ENCODE data around the gene ZBP1.

Gene ZBP1

DNA sequence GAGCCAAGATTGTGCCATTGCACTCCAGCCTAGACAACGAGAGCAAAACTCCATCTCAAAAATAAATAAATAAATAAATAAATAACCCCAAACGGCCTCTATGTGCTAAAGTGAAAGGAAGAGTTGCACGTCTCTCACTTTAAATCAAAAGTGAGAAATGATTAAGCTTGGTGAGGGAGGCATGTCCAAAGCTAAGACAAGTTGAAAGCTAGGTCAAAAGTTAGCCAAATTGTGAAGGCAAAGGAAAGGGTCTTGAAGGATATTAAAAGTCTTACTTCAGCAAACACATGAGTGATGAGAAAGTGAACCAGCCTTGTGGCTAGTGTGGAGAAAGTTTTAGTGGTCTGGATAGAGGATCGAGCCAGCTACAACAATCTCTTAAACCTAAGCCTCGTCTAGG lies 14.3 kb downstream of the ZBP1 start:
- Histone ChIP-seq H3K4me1 (ENCODE audit: control extremely low read depth in 1 of 4, control insufficient read depth in 4 of 4, insufficient read depth in 4 of 4, low read length in 3 of 4) (peaks cover 0 to 15% (median 2%) of the 10 kb centered on the region in 4 experiments), H3K4me3 (ENCODE audit: control insufficient read depth in 1 of 7, extremely low read depth in 1 of 7, insufficient read depth in 4 of 7, low read depth in 2 of 7, low read length in 6 of 7) (no peak overlapping the region), H3K27ac (ENCODE audit: insufficient read depth in 1 of 2, low read depth in 1 of 2, low read length in 2 of 2, poor library complexity in 1 of 2, severe bottlenecking in 2 of 2) (no peak overlapping the region), H3K9me3 (ENCODE audit: control extremely low read depth in 1 of 5, control insufficient read depth in 4 of 5, insufficient read depth in 2 of 5, low read depth in 1 of 5, low read length in 4 of 5) (no peaks in the 10 kb centered on the region), H3K27me3 (replicated peaks in 2 of 5; ENCODE audit: control insufficient read depth in 4 of 5, insufficient read depth in 5 of 5, low read length in 4 of 5) (peaks cover 0 to 10% (median 0%) of the 10 kb centered on the region in 5 experiments), H3K36me3 (ENCODE audit: control insufficient read depth in 4 of 4, insufficient read depth in 4 of 4, low read length in 3 of 4) (no peaks in the 10 kb centered on the region)
- WGBS (ENCODE audit: insufficient coverage), result no CpG with 5 or more reads among the region's 5 CpGs
- POLR2A ChIA-PET, result no interaction called here
- CTCF ChIA-PET, result interaction anchor here (1.0 to 2.9 kb wide), 6 partner anchors 9 to 580 kb away, joined by 3 to 13 read pairs (median 5); no protein-coding TSS in a partner anchor
- no peak for DNase-seq

- Histone ChIP-seq H3K9me3 (ENCODE audit: control extremely low read depth in 1 of 5, control insufficient read depth in 4 of 5, insufficient read depth in 2 of 5, low read depth in 1 of 5, low read length in 4 of 5) (no peaks in the 10 kb centered on the region), H3K27me3 (replicated peaks in 2 of 5; ENCODE audit: control insufficient read depth in 4 of 5, insufficient read depth in 5 of 5, low read length in 4 of 5) (peaks cover 0 to 10% (median 0%) of the 10 kb centered on the region in 5 experiments), H3K4me1 (ENCODE audit: control extremely low read depth in 1 of 4, control insufficient read depth in 4 of 4, insufficient read depth in 4 of 4, low read length in 3 of 4) (peaks cover 0 to 15% (median 2%) of the 10 kb centered on the region in 4 experiments), H3K27ac (ENCODE audit: insufficient read depth in 1 of 2, low read depth in 1 of 2, low read length in 2 of 2, poor library complexity in 1 of 2, severe bottlenecking in 2 of 2) (no peak overlapping the region), H3K4me3 (ENCODE audit: control insufficient read depth in 1 of 7, extremely low read depth in 1 of 7, insufficient read depth in 4 of 7, low read depth in 2 of 7, low read length in 6 of 7) (no peak overlapping the region), H3K36me3 (ENCODE audit: control insufficient read depth in 4 of 4, insufficient read depth in 4 of 4, low read length in 3 of 4) (no peaks in the 10 kb centered on the region)
- DNase-seq, result peak; percentile 53 to 78 (median 59)
- POLR2A ChIA-PET, result no interaction called here
- CTCF ChIA-PET, result interaction anchor here (0.6 to 2.9 kb wide), 3 partner anchors 9 to 296 kb away, joined by 3 to 13 read pairs (median 4); no protein-coding TSS in a partner anchor
- 14% methylated on average over 3 of the region's 5 CpGs for WGBS (ENCODE audit: insufficient coverage)
These were observed 15.2 kb downstream of the ZBP1 start for GRCh38 chr20:57605045-57605444.

DNA sequence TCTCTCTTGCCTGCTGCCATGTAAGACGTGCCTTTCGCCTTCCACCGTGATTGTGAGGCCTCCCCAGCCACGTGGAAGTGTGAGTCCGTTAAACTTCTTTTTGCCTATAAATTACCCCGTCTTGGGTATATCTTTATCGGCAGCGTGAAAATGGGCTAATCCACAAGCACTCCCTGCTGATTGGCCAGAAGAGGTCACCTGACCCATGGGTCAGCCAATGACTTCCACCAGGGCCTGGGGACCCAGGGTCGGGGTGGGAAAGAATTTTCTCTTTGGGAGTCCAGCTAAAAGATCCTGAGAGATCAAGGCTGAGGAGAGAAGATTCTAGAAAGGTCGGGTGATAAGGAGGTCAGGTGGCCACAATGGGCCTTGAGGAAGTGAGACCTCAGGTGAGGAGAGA lies 17.1 kb downstream of the ZBP1 start:
- no peak overlapping the region for H3K4me3 ChIP-seq (ENCODE audit: control insufficient read depth in 1 of 7, extremely low read depth in 1 of 7, insufficient read depth in 4 of 7, low read depth in 2 of 7, low read length in 6 of 7)
- peaks cover 0 to 12% (median 0%) of the 10 kb centered on the region in 5 experiments for H3K27me3 ChIP-seq (replicated peaks in 2 of 5; ENCODE audit: control insufficient read depth in 4 of 5, insufficient read depth in 5 of 5, low read length in 4 of 5)
- no peak overlapping the region for H3K27ac ChIP-seq (ENCODE audit: insufficient read depth in 1 of 2, low read depth in 1 of 2, low read length in 2 of 2, poor library complexity in 1 of 2, severe bottlenecking in 2 of 2)
- ChIA-PET CTCF (interaction anchor here (1.8 to 3.2 kb wide), 2 partner anchors 20 to 51 kb away, joined by 6 to 11 read pairs; no protein-coding TSS in a partner anchor), POLR2A (no interaction called here)
- over 99% methylated on average over 10 of the region's 10 CpGs for WGBS (ENCODE audit: insufficient coverage)
- no peaks in the 10 kb centered on the region for H3K9me3 ChIP-seq (ENCODE audit: control extremely low read depth in 1 of 5, control insufficient read depth in 4 of 5, insufficient read depth in 2 of 5, low read depth in 1 of 5, low read length in 4 of 5)
- H3K36me3 ChIP-seq (ENCODE audit: control insufficient read depth in 4 of 4, insufficient read depth in 4 of 4, low read length in 3 of 4), result no peaks in the 10 kb centered on the region
- no peak for DNase-seq
- peaks cover 0 to 15% (median 2%) of the 10 kb centered on the region in 4 experiments for H3K4me1 ChIP-seq (ENCODE audit: control extremely low read depth in 1 of 4, control insufficient read depth in 4 of 4, insufficient read depth in 4 of 4, low read length in 3 of 4)

DNA sequence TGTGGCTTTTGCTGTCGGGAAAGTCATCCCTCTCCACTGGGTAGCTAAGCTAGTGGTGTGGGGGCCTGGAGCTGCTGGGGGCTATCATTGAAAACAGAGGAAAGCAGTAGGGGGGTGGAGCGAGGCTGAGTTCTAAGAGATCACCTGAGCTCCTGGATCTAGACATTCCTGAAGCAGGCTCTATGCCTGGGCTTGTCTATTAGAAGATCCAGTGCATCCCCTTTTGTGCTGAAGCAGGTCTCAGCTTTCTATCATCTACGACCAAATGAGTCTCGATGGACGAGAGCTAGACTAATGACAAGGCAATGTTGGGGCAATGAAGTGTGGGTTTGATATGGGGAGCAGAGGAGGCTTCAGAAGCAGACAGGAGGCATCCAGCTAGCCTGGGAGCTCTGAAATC lies 18.5 kb downstream of the ZBP1 start:
- CTCF ChIA-PET, result interaction anchor here (0.6 to 3.2 kb wide), 8 partner anchors 9 to 608 kb away, joined by 3 to 11 read pairs (median 5); no protein-coding TSS in a partner anchor
- Histone ChIP-seq H3K4me3 (ENCODE audit: control insufficient read depth in 1 of 7, extremely low read depth in 1 of 7, insufficient read depth in 4 of 7, low read depth in 2 of 7, low read length in 6 of 7) (no peak overlapping the region), H3K27ac (ENCODE audit: insufficient read depth in 1 of 2, low read depth in 1 of 2, low read length in 2 of 2, poor library complexity in 1 of 2, severe bottlenecking in 2 of 2) (no peak overlapping the region), H3K36me3 (ENCODE audit: control insufficient read depth in 4 of 4, insufficient read depth in 4 of 4, low read length in 3 of 4) (no peaks in the 10 kb centered on the region), H3K4me1 (ENCODE audit: control extremely low read depth in 1 of 4, control insufficient read depth in 4 of 4, insufficient read depth in 4 of 4, low read length in 3 of 4) (peaks cover 0 to 18% (median 2%) of the 10 kb centered on the region in 4 experiments), H3K9me3 (ENCODE audit: control extremely low read depth in 1 of 5, control insufficient read depth in 4 of 5, insufficient read depth in 2 of 5, low read depth in 1 of 5, low read length in 4 of 5) (no peaks in the 10 kb centered on the region), H3K27me3 (replicated peaks in 2 of 5; ENCODE audit: control insufficient read depth in 4 of 5, insufficient read depth in 5 of 5, low read length in 4 of 5) (peaks cover 0 to 9% (median 0%) of the 10 kb centered on the region in 5 experiments)
- no peak for DNase-seq
- POLR2A ChIA-PET, result no interaction called here
- WGBS (ENCODE audit: insufficient coverage), result 81% methylated on average over 4 of the region's 5 CpGs

DNA sequence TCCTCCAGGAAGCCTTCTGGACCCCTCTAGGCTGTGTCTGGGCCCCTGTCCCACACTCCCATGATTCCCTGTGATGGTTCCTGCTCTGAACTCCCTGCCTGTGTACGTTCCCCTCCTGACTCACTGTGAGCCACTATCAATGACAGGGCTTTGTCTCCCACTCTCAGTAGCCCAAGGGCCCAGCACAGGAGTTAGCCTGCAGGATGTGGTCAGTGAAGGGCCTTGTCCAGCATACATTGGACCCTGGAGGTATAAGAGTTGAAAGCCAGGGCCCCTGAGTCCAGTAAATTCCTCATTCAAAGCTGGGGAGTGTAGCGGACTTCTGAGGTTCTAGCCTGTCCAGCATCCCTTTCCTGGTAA lies 19.0 kb downstream of the ZBP1 start:
- H3K9me3 ChIP-seq (ENCODE audit: control extremely low read depth in 1 of 5, control insufficient read depth in 4 of 5, insufficient read depth in 2 of 5, low read depth in 1 of 5, low read length in 4 of 5), result no peaks in the 10 kb centered on the region
- no peaks in the 10 kb centered on the region for H3K36me3 ChIP-seq (ENCODE audit: control insufficient read depth in 4 of 4, insufficient read depth in 4 of 4, low read length in 3 of 4)
- ChIA-PET CTCF (interaction anchor here (0.6 to 3.2 kb wide), 8 partner anchors 13 to 608 kb away, joined by 3 to 11 read pairs (median 4); no protein-coding TSS in a partner anchor), POLR2A (interaction anchor here (0.6 kb wide), 1 partner anchor 17 kb away, joined by 3 read pairs; no protein-coding TSS in a partner anchor)
- 92% methylated on average over 2 of the region's 2 CpGs for WGBS (ENCODE audit: insufficient coverage)
- peaks cover 0 to 18% (median 2%) of the 10 kb centered on the region in 4 experiments for H3K4me1 ChIP-seq (ENCODE audit: control extremely low read depth in 1 of 4, control insufficient read depth in 4 of 4, insufficient read depth in 4 of 4, low read length in 3 of 4)
- no peak overlapping the region for H3K4me3 ChIP-seq (ENCODE audit: control insufficient read depth in 1 of 7, extremely low read depth in 1 of 7, insufficient read depth in 4 of 7, low read depth in 2 of 7, low read length in 6 of 7)
- H3K27me3 ChIP-seq (replicated peaks in 2 of 5; ENCODE audit: control insufficient read depth in 4 of 5, insufficient read depth in 5 of 5, low read length in 4 of 5), result peaks cover 0 to 9% (median 0%) of the 10 kb centered on the region in 5 experiments
- H3K27ac ChIP-seq (ENCODE audit: insufficient read depth in 1 of 2, low read depth in 1 of 2, low read length in 2 of 2, poor library complexity in 1 of 2, severe bottlenecking in 2 of 2), result no peak overlapping the region
- no peak for DNase-seq

- Histone ChIP-seq H3K9me3 (ENCODE audit: control extremely low read depth in 1 of 5, control insufficient read depth in 4 of 5, insufficient read depth in 2 of 5, low read depth in 1 of 5, low read length in 4 of 5) (no peaks in the 10 kb centered on the region), H3K4me3 (ENCODE audit: control insufficient read depth in 1 of 7, extremely low read depth in 1 of 7, insufficient read depth in 4 of 7, low read depth in 2 of 7, low read length in 6 of 7) (no peak overlapping the region), H3K4me1 (ENCODE audit: control extremely low read depth in 1 of 4, control insufficient read depth in 4 of 4, insufficient read depth in 4 of 4, low read length in 3 of 4) (peaks cover 0 to 15% (median 2%) of the 10 kb centered on the region in 4 experiments), H3K27me3 (replicated peaks in 2 of 5; ENCODE audit: control insufficient read depth in 4 of 5, insufficient read depth in 5 of 5, low read length in 4 of 5) (peaks cover 0 to 9% (median 0%) of the 10 kb centered on the region in 5 experiments), H3K36me3 (ENCODE audit: control insufficient read depth in 4 of 4, insufficient read depth in 4 of 4, low read length in 3 of 4) (no peaks in the 10 kb centered on the region), H3K27ac (ENCODE audit: insufficient read depth in 1 of 2, low read depth in 1 of 2, low read length in 2 of 2, poor library complexity in 1 of 2, severe bottlenecking in 2 of 2) (no peak overlapping the region)
- ChIA-PET POLR2A (interaction anchor here (0.6 kb wide), 1 partner anchor 17 kb away, joined by 3 read pairs; no protein-coding TSS in a partner anchor), CTCF (interaction anchor here (0.5 to 3.2 kb wide), 8 partner anchors 10 to 1023 kb away, joined by 3 to 11 read pairs (median 4); no protein-coding TSS in a partner anchor)
- WGBS (ENCODE audit: insufficient coverage), result 97% methylated on average over 8 of the region's 13 CpGs
- DNase-seq, result no peak
These were observed 19.7 kb downstream of the ZBP1 start for GRCh38 chr20:57600320-57601210.

All from common myeloid progenitor, CD34-positive (primary cell).